GM21447 (cell line): ENCODE results near the gene REEP1.

Experiments
- ATAC-seq: cut with Tn5 transposase; IDR thresholded peaks from one replicate; pipeline ENCODE4 v1.9.1; 2021; ENCODE audit not compliant: unreplicated experiment

REEP1 gene

GRCh38 chr2:86226636-86227520, 110.5 kb downstream of the REEP1 start:
- ATAC-seq: no peak

GRCh38 chr2:86226070-86226469, 111.4 kb downstream of the REEP1 start:
- no peak for ATAC-seq

GRCh38 chr2:86225581-86225980, 111.8 kb downstream of the REEP1 start:
- peak; percentile 83 for ATAC-seq

- ATAC-seq: no peak
Measured at GRCh38 chr2:86224645-86225355, 112.6 kb downstream of the REEP1 start.

- ATAC-seq: no peak
Measured at GRCh38 chr2:86223927-86224560, 113.4 kb downstream of the REEP1 start.

GRCh38 chr2:86223140-86223926, 114.1 kb downstream of the REEP1 start:
- ATAC-seq: no peak

- no peak for ATAC-seq
Measured at GRCh38 chr2:86221066-86221684, 116.3 kb downstream of the REEP1 start.

GRCh38 chr2:86219896-86220295, 117.5 kb downstream of the REEP1 start:
- no peak for ATAC-seq

- ATAC-seq: no peak
Measured at GRCh38 chr2:86218124-86218523, 119.3 kb downstream of the REEP1 start.

GRCh38 chr2:86216575-86217555, 120.6 kb downstream of the REEP1 start:
- no peak for ATAC-seq

- ATAC-seq: no peak
Measured at GRCh38 chr2:86214503-86214832, 123.0 kb downstream of the REEP1 start.

- ATAC-seq: no peak
Measured at GRCh38 chr2:86213699-86214502, 123.5 kb downstream of the REEP1 start.

- ATAC-seq: no peak
Measured at GRCh38 chr2:86213056-86213455, 124.4 kb downstream of the REEP1 start.

- ATAC-seq: no peak
Measured at GRCh38 chr2:86211796-86212188, 125.6 kb downstream of the REEP1 start.

- no peak for ATAC-seq
Measured at GRCh38 chr2:86211033-86211795, 126.2 kb downstream of the REEP1 start.

- no peak for ATAC-seq
Measured at GRCh38 chr2:86204458-86204857, 133.0 kb downstream of the REEP1 start.

- ATAC-seq: no peak
Measured at GRCh38 chr2:86203614-86204013, 133.8 kb downstream of the REEP1 start.

- ATAC-seq: no peak
Measured at GRCh38 chr2:86202702-86203101, 134.7 kb downstream of the REEP1 start.
